Kidney epithelial cell (primary cell): ENCODE results near the gene IL10RB. TPM values are rescaled to one million over a fixed set of nuclear protein-coding genes. Genes with fewer than 3 reads are reported as not detected.
"Not testable (repeated sequence)": the region's sequence is repeated elsewhere in the genome, so short reads cannot be mapped to it uniquely, and the experiment has no call there.

Experiments used
- DNase-seq: peaks from one replicate; pipeline ENCODE4 v3.0.0-alpha.2; 2010; ENCODE audit warnings: low read depth
- H3K27me3 ChIP-seq: 2 replicates; pipeline ENCODE4 v1.6.0; 2011; ENCODE audit warnings: low read length; ENCODE audit not compliant: control insufficient read depth, insufficient read depth
- H3K36me3 ChIP-seq: 2 replicates; pipeline ENCODE4 v1.5.1; 2011; ENCODE audit warnings: low read length; ENCODE audit not compliant: control insufficient read depth, insufficient read depth
- H3K4me3 ChIP-seq: 2 replicates; pipeline ENCODE4 v1.5.1; 2011; ENCODE audit warnings: low read depth, mild to moderate bottlenecking, control low read depth, low read length
- CTCF ChIP-seq: IDR thresholded peaks from 2 replicates; pipeline ENCODE4 v1.5.1; 2011; ENCODE audit warnings: mild to moderate bottlenecking, moderate library complexity, low read length, control low read depth, inconsistent platforms; ENCODE audit not compliant: insufficient read depth, poor library complexity, severe bottlenecking
- total RNA-seq: library from RNA; depleted of rRNA; stranded (reverse); fragments of >200 nt; gene quantifications from 2 replicates; pipeline ENCODE4 v1.2.3, GENCODE V29; 2015

Gene IL10RB
- total RNA-seq, 1 donor from 2014 or later = 13.9 TPM

GRCh38 chr21:33251119-33251518, 15.0 kb upstream of the IL10RB start:
- no peak for DNase-seq
- peaks cover 3% of the 10 kb centered on the region for H3K36me3 ChIP-seq

GRCh38 chr21:33253382-33253781, 12.8 kb upstream of the IL10RB start:
- H3K36me3 ChIP-seq, H3K4me3 ChIP-seq, H3K27me3 ChIP-seq, DNase-seq: not testable (repeated sequence)

More at GRCh38 chr21:33251119-33251518, 15.0 kb upstream of the IL10RB start:
- no peaks in the 10 kb centered on the region for H3K27me3 ChIP-seq
- no peak overlapping the region for H3K4me3 ChIP-seq
- no peak for TF ChIP-seq CTCF

- TF ChIP-seq CTCF = no peak
- H3K4me3 ChIP-seq = no peak overlapping the region
- DNase-seq = no peak
- peaks cover 6% of the 10 kb centered on the region for H3K36me3 ChIP-seq
- no peaks in the 10 kb centered on the region for H3K27me3 ChIP-seq
Measured at GRCh38 chr21:33254766-33255165, 11.4 kb upstream of the IL10RB start.

GRCh38 chr21:33255404-33255803, 10.8 kb upstream of the IL10RB start:
- Histone ChIP-seq H3K36me3 (peaks cover 6% of the 10 kb centered on the region), H3K27me3 (no peaks in the 10 kb centered on the region), H3K4me3 (no peak overlapping the region)
- no peak for DNase-seq
- TF ChIP-seq CTCF = no peak

GRCh38 chr21:33256019-33256418, 10.1 kb upstream of the IL10RB start:
- Histone ChIP-seq H3K27me3 (no peaks in the 10 kb centered on the region), H3K4me3 (no peak overlapping the region), H3K36me3 (peaks cover 6% of the 10 kb centered on the region)
- no peak for DNase-seq
- TF ChIP-seq CTCF = no peak

GRCh38 chr21:33257094-33257803, 8.9 kb upstream of the IL10RB start:
- H3K27me3 ChIP-seq = no peaks in the 10 kb centered on the region
- no peak for DNase-seq
- H3K4me3 ChIP-seq = no peak overlapping the region
- H3K36me3 ChIP-seq = peaks cover 6% of the 10 kb centered on the region
- TF ChIP-seq CTCF = no peak
